Stimulated activated naive CD4-positive, alpha-beta T cell (primary cell): ENCODE data around the gene ZNF783.
"Not testable (repeated sequence)": the region's sequence is repeated elsewhere in the genome, so short reads cannot be mapped to it uniquely, and the experiment has no call there.

Experiments
- DNase-seq, 6 experiments: peaks; one replicate each; lab custom pipeline; 2025; lab: John Stamatoyannopoulos, UW

Gene ZNF783

DNA sequence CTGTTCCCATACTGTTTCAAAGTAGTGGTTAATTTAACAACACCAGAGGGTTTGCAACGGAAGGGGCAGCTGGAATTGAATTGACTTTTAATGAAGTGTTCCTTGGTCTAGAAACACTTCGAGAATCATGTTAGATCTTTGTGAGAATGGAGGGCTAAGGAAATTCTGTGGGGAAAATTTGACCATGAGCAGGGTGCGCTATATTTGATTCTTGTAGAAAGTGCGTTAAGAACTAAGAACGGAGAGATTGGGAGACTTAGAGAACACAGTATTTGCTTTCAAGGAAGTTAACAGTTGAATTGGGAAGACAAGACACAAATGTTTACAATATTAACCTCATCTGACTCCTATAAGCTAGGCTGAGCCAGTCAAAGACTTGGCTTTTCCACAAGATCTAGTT, 21.4 kb upstream of the ZNF783 start:
- no peak for DNase-seq

DNA sequence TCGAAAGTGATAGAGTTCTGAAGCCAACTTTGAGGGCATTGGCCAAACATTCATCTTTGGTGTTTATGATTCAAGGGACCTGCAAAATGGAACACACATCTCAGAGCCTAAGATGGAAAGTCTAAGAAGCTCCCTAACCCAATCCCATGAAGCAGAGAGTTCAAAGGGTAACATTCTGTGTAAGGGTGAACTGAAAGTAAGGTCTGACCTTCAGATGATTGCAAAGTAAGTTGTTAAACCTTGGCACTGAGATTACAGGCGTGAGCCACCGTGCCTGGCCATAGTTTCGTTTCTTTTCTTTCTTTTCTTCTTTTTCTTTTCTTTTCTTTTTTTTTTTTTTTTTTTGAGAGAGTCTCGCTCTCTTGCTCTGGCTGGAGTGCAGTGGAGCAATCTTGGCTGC, 20.3 kb upstream of the ZNF783 start:
- DNase-seq = no peak

DNA sequence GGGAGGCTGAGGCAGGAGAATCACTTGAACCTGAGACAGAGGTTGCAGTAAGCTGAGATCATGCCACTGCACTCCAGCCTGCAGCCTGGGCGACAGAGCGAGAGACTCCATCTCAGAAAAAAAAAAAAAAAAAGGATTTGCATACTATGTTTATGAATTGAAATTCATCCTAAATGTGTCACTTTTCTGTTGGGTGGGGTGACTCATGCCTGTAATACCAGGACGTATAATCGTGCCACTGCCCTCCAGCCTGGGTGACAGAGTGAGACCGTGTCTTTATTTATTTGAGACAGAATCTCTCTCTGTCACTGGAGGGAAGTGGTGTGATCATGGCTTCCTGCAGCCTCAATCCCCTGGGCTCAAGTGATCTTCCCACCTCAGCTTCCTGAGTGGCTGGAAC, 16.8 kb upstream of the ZNF783 start:
- no peak for DNase-seq

DNA sequence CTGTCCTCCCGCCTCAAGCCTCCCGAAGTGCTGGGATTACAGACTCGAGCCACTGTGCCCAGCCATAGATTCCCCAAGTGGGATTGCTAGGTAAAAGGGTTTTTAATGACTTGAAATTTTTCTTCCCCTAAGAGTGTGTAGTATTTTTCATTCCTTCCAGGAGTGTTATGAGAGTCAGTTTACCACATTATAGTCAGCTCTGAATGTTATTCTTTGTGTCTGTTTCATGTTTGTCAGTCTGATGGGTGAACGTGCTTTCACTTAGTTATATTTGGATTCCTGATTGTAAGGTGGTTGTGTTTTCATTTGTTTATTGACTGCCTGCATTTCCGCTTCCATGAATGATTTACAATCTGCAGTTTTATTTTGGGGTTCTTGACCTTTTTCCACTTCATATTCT, 16.3 kb upstream of the ZNF783 start:
- DNase-seq = no peak

DNA sequence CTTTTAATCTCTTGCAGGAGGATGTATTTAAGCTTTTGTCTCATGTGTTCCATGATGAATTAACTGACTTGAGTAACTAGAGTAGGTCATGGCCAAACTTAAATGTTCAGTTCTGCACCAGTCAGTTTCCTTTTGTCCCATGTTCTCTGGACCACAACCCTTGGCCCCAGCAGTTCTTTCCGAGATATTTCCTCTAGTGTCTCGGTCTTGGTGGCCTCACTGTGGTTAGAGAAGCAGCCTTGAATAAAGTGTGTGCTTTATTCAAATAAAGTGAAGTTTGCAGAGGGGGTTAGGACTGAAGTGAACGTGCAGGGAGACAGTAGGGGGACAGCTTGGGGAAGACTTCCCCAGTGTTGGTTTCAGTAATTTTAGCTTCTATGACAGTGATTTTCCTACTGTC, 13.2 kb upstream of the ZNF783 start:
- no peak for DNase-seq

DNA sequence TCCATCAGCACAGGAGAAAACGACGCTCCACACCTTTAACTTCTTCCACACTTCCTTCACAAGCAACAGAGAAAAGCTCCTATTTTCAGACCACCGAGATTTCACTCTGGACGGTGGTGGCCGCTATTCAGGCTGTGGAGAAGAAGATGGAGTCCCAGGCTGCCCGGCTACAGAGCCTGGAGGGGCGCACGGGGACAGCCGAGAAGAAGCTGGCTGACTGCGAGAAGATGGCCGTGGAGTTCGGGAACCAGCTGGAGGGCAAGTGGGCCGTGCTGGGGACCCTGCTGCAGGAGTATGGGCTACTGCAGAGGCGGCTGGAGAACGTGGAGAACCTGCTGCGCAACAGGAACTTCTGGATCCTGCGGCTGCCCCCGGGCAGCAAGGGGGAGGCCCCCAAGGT, 11.8 kb upstream of the ZNF783 start:
- DNase-seq = not testable (repeated sequence)

GRCh38 chr7:149251518-149251917, 10.5 kb upstream of the ZNF783 start:
- not testable (repeated sequence) for DNase-seq

GRCh38 chr7:149252378-149252777, 9.6 kb upstream of the ZNF783 start:
- DNase-seq = no peak

DNA sequence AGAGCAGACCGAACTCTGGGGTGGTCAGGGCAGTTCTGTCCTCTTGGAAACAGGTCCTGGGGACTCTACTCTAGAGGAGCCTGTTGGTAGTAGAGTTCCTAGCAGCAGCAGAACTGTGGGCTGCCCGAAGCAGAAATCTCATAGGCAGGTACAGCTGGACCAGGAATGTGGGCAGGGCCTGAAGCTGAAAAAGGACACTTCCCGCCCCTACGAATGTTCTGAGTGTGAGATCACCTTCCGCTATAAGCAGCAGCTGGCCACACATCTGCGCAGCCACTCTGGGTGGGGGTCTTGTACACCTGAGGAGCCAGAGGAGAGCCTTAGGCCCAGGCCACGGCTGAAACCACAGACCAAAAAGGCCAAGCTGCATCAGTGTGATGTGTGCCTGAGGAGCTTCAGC, 8.3 kb upstream of the ZNF783 start:
- no peak for DNase-seq

GRCh38 chr7:149254181-149254858, 7.7 kb upstream of the ZNF783 start:
- no peak for DNase-seq

GRCh38 chr7:149255174-149255573, 6.8 kb upstream of the ZNF783 start:
- no peak for DNase-seq

GRCh38 chr7:149256568-149256967, 5.4 kb upstream of the ZNF783 start:
- DNase-seq = no peak

GRCh38 chr7:149257146-149257545, 4.8 kb upstream of the ZNF783 start:
- DNase-seq = no peak

GRCh38 chr7:149261316-149261828, 624 bp upstream of the ZNF783 start:
- DNase-seq = peak in 1 of 6 experiments; percentile 43

DNA sequence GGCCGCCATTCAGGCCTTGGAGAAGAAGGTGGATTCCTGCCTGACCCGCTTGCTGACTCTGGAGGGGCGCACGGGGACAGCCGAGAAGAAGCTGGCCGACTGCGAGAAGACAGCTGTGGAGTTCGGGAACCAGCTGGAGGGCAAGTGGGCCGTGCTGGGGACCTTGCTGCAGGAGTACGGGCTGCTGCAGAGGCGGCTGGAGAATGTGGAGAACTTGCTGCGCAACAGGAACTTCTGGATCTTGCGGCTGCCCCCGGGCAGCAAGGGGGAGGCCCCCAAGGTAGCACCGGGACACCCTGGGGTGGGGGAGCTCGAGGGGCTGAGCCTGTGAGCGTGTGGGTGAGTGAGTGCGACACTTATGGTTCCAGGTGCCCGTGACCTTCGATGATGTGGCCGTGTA, 4.5 kb downstream of the ZNF783 start:
- DNase-seq = no peak

DNA sequence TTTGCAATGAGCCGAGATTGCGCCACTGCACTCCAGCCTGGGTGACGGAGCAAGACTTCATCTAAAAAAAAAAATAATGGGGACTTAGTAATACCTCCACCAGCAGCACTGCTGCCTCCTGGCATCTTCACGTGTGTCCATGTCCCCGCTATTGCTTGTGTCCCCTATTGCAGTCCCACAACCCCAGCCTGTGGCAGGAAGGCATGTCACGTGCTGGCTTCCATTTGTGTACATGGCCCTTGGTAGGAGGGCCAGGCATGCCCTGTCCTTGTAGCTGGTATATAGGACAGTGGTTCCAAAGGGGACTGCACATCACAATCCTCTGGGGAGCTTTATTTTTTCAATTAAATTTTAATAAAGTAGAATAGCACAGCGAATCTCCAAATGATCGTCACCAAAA, 5.7 kb downstream of the ZNF783 start:
- no peak for DNase-seq

- DNase-seq = not testable (repeated sequence)
These were observed 12.4 kb downstream of the ZNF783 start for GRCh38 chr7:149274424-149274823.

DNA sequence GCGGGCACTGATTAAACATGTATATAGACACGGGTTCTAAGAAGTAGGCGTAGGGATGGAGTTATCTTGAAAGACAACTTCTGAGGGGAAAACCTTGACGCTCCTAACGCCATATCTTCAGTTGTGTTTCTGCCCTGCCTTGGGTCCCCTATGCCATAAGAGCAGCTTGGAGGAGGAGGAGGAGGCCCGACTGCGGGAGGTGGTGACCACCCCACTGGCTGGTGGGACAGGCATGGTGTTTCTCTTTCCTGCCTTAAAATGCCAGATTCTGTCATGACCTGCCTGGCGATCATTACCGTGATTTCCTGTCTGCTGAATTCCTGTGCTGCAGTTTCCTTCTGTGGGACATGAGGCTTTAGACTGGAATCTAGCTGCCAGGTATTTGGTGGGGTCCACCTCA, 15.9 kb downstream of the ZNF783 start:
- DNase-seq = no peak

DNA sequence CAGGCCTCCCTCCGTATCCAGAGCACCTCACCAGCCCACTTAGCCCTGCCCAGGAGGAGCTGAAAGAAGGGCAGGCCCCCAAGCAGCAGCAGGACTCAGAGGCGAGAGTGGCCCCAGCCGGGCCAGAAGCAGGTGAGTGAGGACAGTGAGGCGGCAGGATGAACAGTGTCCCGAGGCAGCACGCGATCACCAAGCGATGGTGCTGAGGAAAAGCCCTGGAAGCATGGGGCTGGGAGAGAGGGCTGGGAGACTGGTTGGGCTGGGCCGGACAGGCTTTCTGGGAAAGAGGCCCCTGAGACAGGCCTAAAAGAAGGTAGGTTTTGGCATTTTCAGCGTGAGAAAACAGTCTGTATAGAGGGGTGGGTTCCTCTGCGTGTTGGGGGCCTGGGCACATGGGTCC, 16.4 kb downstream of the ZNF783 start:
- no peak for DNase-seq

DNA sequence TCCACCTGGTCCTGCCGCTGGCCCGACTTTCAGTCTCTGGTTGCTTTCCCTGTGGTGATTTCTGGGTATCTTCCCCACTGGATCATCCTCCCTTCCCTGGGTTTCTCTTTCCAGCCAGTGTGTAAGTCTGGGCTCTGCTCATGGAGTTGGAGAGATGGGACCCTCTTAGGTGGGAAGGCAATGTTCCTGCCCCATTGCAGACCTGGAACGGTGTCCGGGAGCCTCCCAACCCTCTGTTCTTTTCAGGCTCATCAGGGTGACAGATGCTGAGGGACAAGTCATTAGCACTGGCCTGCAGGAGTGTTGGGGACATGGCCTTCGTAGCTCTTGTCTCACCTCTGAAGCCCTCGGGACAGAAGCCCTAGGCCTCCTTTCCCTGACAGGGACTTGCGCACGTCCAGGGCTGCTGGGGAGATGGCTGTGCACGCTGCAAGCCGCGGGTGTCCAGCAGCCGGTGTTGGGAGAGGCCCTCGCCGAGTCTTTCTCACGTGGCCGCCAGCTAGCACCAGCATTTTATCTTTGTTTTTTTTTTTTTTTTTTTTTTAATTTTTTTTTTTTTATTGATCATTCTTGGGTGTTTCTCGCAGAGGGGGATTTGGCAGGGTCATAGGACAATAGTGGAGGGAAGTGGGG, 17.2 kb downstream of the ZNF783 start:
- no peak for DNase-seq

GRCh38 chr7:149280151-149280550, 18.2 kb downstream of the ZNF783 start:
- no peak for DNase-seq

- DNase-seq = no peak
These were observed 18.9 kb downstream of the ZNF783 start for GRCh38 chr7:149280661-149281507.
